Liver (tissue), 9 donors: ENCODE measurements around the gene BRICD5. TPM values are rescaled to one million over a fixed set of nuclear protein-coding genes. Genes with fewer than 3 reads are reported as not detected.

ENCODE experiments used
- DNase-seq: peaks from one replicate; pipeline ENCODE4 v3.0.0-alpha.2; 2017; ENCODE audit warnings: low spot score
- H3K27ac ChIP-seq, 2 donors: one replicate each; pipeline ENCODE4 v1.7.0; 2013; ENCODE audit warnings: inconsistent platforms in 2 of 2, low read length in 2 of 2, control low read depth in 1 of 2, low read depth in 1 of 2, mild to moderate bottlenecking in 1 of 2
- H3K27me3 ChIP-seq, 4 donors: one replicate each; pipeline versions ENCODE4 v1.6.1 to v1.7.0; 2013; ENCODE audit warnings: low read length in 3 of 4, inconsistent platforms in 1 of 4, mild to moderate bottlenecking in 1 of 4, moderate library complexity in 1 of 4; ENCODE audit not compliant: control insufficient read depth in 4 of 4, insufficient read depth in 4 of 4
- H3K36me3 ChIP-seq, 4 donors: one replicate each; pipeline versions ENCODE4 v1.6.1 to v1.7.0; 2013; ENCODE audit warnings: low read length in 3 of 4, mild to moderate bottlenecking in 3 of 4, low read depth in 1 of 4, moderate library complexity in 1 of 4; ENCODE audit not compliant: control insufficient read depth in 4 of 4, insufficient read depth in 3 of 4
- H3K4me1 ChIP-seq, 4 donors: one replicate each; pipeline versions ENCODE4 v1.6.1 to v1.7.0; 2013; ENCODE audit warnings: low read length in 3 of 4, mild to moderate bottlenecking in 3 of 4, moderate library complexity in 1 of 4; ENCODE audit not compliant: control insufficient read depth in 4 of 4, insufficient read depth in 4 of 4
- H3K4me3 ChIP-seq, 3 donors: one replicate each; pipeline versions ENCODE4 v1.6.1 to v1.7.0; 2013; ENCODE audit warnings: low read length in 3 of 3, control low read depth in 1 of 3, low read depth in 1 of 3, mild to moderate bottlenecking in 1 of 3
- H3K9ac ChIP-seq, 2 donors: one replicate each; pipeline ENCODE4 v1.7.0; 2013; ENCODE audit warnings: low read length in 2 of 2, mild to moderate bottlenecking in 2 of 2, moderate library complexity in 2 of 2, control low read depth in 1 of 2, low read depth in 1 of 2
- H3K9me3 ChIP-seq, 4 donors: one replicate each; pipeline versions ENCODE4 v1.6.1 to v1.7.0; 2013; ENCODE audit warnings: low read length in 3 of 4; ENCODE audit not compliant: control insufficient read depth in 4 of 4
- CTCF ChIP-seq: fragments of 150-350 bp; IDR thresholded peaks from 2 replicates; pipeline ENCODE4 v1.5.1; 2017; ENCODE audit warnings: improper control_type of control experiment, low read depth, low read length; ENCODE audit not compliant: missing input control
- EGR1 ChIP-seq, 2 donors: IDR thresholded peaks; 2 replicates each; pipeline ENCODE4 v1.6.1; 2016 to 2018; ENCODE audit warnings: antibody characterized with exemption in 2 of 2, low read depth in 2 of 2
- FOXA1 ChIP-seq: IDR thresholded peaks from 2 replicates; pipeline ENCODE4 v1.6.1; 2016; ENCODE audit warnings: antibody characterized with exemption
- GABPA ChIP-seq, 2 donors: IDR thresholded peaks in 1 of 2; conservative IDR thresholded peaks in 1 of 2; 2 replicates each; pipeline ENCODE4 v1.6.1; 2016; ENCODE audit warnings: antibody characterized with exemption in 2 of 2, mild to moderate bottlenecking in 1 of 2, moderate library complexity in 1 of 2
- HNF4A ChIP-seq, 2 donors: conservative IDR thresholded peaks; 2 replicates each; pipeline ENCODE4 v1.6.1; 2016; ENCODE audit warnings: antibody characterized with exemption in 2 of 2, mild to moderate bottlenecking in 2 of 2
- JUND ChIP-seq, 2 donors: IDR thresholded peaks; 2 replicates each; pipeline ENCODE4 v1.6.1; 2016; ENCODE audit warnings: antibody characterized with exemption in 2 of 2
- NR2F2 ChIP-seq: IDR thresholded peaks from 2 replicates; pipeline ENCODE4 v1.6.1; 2016; ENCODE audit warnings: antibody characterized with exemption
- RAD21 ChIP-seq, 2 donors: IDR thresholded peaks; 2 replicates each; pipeline ENCODE4 v1.6.1; 2016; ENCODE audit warnings: antibody characterized with exemption in 2 of 2, mild to moderate bottlenecking in 2 of 2
- RXRA ChIP-seq, 2 donors: IDR thresholded peaks; 2 replicates each; pipeline ENCODE4 v1.6.1; 2017 to 2018; ENCODE audit warnings: antibody characterized with exemption in 2 of 2, mild to moderate bottlenecking in 1 of 2
- SP1 ChIP-seq: IDR thresholded peaks from 2 replicates; pipeline ENCODE4 v1.6.1; 2018; ENCODE audit warnings: antibody characterized with exemption, mild to moderate bottlenecking
- TAF1 ChIP-seq: conservative IDR thresholded peaks from 2 replicates; pipeline ENCODE4 v1.6.1; 2016; ENCODE audit warnings: antibody characterized with exemption, mild to moderate bottlenecking
- YY1 ChIP-seq: IDR thresholded peaks from 2 replicates; pipeline ENCODE4 v1.6.1; 2016; ENCODE audit warnings: antibody characterized with exemption, mild to moderate bottlenecking
- ZBTB33 ChIP-seq: IDR thresholded peaks from 2 replicates; pipeline ENCODE4 v1.6.1; 2016; ENCODE audit warnings: antibody characterized with exemption
- WGBS: extraction: QIAGEN DNeasy Blood & Tissue Kit; methylation state at CpG from one replicate; pipeline ENCODE4 v1.1.7; 2013; 5-methylcytosine and 5-hydroxymethylcytosine counted together
- polyA plus RNA-seq, 2 donors: library from polyadenylated mRNA; stranded (reverse) in 1 of 2; unstranded in 1 of 2; fragments of 200-250 nt in 1 of 2; fragments of >200 nt in 1 of 2; fragmentation: Nextera tagmentation in 1 of 2; extraction: Ambion mirVana in 1 of 2; gene quantifications; one replicate each; pipeline versions ENCODE4 v1.2.1 to v1.2.3, GENCODE V29; 2013 to 2015
- total RNA-seq, 2 donors: library from RNA; depleted of rRNA; stranded (reverse); fragments of >200 nt; gene quantifications; one replicate each; pipeline ENCODE4 v1.2.3, GENCODE V29; 2014
- TF ChIP-seq, protein P1 (sequence below): IDR thresholded peaks from 2 replicates; pipeline ENCODE4 v1.6.1; 2016; ENCODE audit warnings: antibody characterized with exemption
- TF ChIP-seq, protein P2 (sequence below): IDR thresholded peaks from 2 replicates; pipeline ENCODE4 v1.6.1; 2016; ENCODE audit warnings: antibody characterized with exemption, mild to moderate bottlenecking
- donor health status: healthy.
- donor health status: healthy.
- donor health status: healthy.
- donor health status: healthy.
- donor health status: healthy.

BRICD5 gene
- total and polyA plus RNA-seq, 4 donors = 0.26 to 1.9 (median 1.4) TPM

DNA sequence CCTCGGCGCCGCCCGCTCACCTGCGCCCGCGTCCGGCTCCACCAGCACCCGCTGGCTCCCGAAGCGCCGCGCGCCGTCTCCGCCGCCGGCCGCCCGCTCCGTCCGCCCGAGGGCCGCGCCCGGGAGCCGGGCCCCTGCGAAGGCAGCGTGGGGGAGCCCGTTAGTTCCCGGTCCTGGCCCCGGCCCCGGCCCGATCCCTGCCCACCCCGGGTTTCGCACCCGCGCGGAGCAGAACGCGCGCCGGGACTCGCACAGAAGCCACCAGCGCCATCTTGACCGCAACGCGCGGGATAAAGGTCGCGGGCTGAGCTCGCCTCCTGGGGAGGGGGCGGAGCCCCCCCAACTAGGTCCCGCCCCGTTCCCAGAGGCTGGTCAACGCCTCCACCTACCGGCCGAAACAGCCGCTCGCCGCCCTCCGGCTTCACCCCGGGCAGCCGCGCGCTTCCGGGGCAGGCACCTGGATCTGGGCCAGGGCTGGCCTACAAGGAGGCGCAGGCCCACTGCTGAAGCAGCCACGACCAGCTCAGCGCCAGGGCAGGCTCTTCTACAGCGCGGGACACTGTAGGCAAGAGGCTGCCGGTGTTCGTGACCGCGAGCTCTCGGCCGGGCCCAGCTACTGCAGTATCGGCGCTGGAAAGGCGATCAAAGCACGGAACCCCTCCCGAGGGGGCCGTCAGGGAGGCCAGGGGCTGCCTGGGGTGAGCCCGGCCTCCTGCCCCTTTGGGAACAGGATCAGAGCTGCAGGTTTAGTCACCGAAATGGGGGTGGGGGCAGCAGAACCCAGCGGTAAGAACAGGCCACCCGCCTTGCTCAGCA, 40.8 kb upstream of the BRICD5 start, which contains the start of gene ECI1:
TSS of gene ECI1 (minus strand) at position 292 of the 816 bp plus-strand sequence. CDS start at position 271, 21 bp downstream.
- no peaks in the 10 kb centered on the region for H3K27me3 ChIP-seq
- peaks cover under 1 to 24% (median 12%) of the 10 kb centered on the region in 4 donors for H3K36me3 ChIP-seq
- peak; percentile 96 for DNase-seq
- H3K4me3 ChIP-seq = peak within 1 kb of the TSS; percentile 76 to 92 (median 79)
- TF ChIP-seq CTCF (peak; percentile 71), HNF4A (conservative IDR thresholded peaks at IDR 0.05) (peak; percentile 30 to 50), RXRA (IDR thresholded peaks at IDR 0.05) (peak; percentile 63 to 65), FOXA1 (peak; percentile 60), YY1 (peak; percentile 98), NR2F2 (peak; percentile 68), EGR1 (IDR thresholded peaks at IDR 0.05; ENCODE audit: low read depth in 2 of 2) (peak; percentile 25 to 28), GABPA (IDR thresholded peaks at IDR 0.05 in 1 of 2, conservative IDR thresholded peaks at IDR 0.05 in 1 of 2) (peak in 1 of 2 donors; percentile 85), RAD21 (IDR thresholded peaks at IDR 0.05) (peak; percentile 81 to 84), JUND (IDR thresholded peaks at IDR 0.05) (no peak), TAF1 (peak; percentile 58), SP1 (peak; percentile 85), ZBTB33 (no peak)
- TF ChIP-seq, protein P1, sequence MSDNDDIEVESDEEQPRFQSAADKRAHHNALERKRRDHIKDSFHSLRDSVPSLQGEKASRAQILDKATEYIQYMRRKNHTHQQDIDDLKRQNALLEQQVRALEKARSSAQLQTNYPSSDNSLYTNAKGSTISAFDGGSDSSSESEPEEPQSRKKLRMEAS = no peak
- TF ChIP-seq, protein P2, sequence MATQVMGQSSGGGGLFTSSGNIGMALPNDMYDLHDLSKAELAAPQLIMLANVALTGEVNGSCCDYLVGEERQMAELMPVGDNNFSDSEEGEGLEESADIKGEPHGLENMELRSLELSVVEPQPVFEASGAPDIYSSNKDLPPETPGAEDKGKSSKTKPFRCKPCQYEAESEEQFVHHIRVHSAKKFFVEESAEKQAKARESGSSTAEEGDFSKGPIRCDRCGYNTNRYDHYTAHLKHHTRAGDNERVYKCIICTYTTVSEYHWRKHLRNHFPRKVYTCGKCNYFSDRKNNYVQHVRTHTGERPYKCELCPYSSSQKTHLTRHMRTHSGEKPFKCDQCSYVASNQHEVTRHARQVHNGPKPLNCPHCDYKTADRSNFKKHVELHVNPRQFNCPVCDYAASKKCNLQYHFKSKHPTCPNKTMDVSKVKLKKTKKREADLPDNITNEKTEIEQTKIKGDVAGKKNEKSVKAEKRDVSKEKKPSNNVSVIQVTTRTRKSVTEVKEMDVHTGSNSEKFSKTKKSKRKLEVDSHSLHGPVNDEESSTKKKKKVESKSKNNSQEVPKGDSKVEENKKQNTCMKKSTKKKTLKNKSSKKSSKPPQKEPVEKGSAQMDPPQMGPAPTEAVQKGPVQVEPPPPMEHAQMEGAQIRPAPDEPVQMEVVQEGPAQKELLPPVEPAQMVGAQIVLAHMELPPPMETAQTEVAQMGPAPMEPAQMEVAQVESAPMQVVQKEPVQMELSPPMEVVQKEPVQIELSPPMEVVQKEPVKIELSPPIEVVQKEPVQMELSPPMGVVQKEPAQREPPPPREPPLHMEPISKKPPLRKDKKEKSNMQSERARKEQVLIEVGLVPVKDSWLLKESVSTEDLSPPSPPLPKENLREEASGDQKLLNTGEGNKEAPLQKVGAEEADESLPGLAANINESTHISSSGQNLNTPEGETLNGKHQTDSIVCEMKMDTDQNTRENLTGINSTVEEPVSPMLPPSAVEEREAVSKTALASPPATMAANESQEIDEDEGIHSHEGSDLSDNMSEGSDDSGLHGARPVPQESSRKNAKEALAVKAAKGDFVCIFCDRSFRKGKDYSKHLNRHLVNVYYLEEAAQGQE = peak; percentile 82
- H3K9me3 ChIP-seq = no peaks in the 10 kb centered on the region
- H3K4me1 ChIP-seq = peaks cover 6 to 40% (median 37%) of the 10 kb centered on the region in 4 donors
- under 1% methylated on average over 88 of the region's 88 CpGs for WGBS
- H3K9ac ChIP-seq = peak within 1 kb of the TSS; percentile 34 to 84
- H3K27ac ChIP-seq = peak within 1 kb of the TSS; percentile 81 to 82
